ENCODE data around the gene NOD2. TPM values are rescaled to one million over a fixed set of nuclear protein-coding genes. Genes with fewer than 3 reads are reported as not detected.

Gene NOD2
- total and polyA plus RNA-seq, 2 experiments from 2014 or later = 0.27 to 0.66 TPM

DNA sequence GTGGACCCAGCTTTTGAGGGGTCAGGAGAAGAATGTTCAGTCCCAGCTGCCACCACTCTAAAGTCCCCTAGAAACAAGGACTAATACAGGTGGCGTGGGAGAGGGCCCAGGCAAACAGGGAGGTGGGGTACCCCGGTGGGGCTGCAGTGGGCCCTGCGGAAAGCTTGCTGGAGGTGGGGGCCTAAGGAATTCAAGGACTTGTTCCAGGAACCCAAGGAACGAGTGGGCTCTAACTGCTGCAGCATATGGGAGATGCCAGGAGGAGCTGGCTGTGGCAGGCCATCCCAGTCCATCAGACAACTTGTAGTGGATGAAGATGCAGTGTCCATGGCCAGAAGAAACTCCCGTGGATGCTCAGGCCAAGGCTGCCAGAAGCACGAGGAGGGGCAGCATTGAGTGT, 22.9 kb upstream of the NOD2 start:
- ATAC-seq = no peak
- Histone ChIP-seq H4K20me1 (replicated peaks; ENCODE audit: insufficient read depth) (no peaks in the 10 kb centered on the region), H3K36me3 (ENCODE audit: insufficient read depth) (no peaks in the 10 kb centered on the region), H3K4me2 (no peak overlapping the region), H3K27ac (ENCODE audit: low read depth) (no peak overlapping the region), H2AFZ (no peak overlapping the region), H3K4me3 (no peak overlapping the region), H3K27me3 (ENCODE audit: insufficient read depth) (peaks cover 5% of the 10 kb centered on the region; the same call in 1 of the 2 replicates), H3K4me1 (ENCODE audit: insufficient read depth) (no peaks in the 10 kb centered on the region), H3F3A (replicated peaks; ENCODE audit: low read depth) (no peaks in the 10 kb centered on the region), H3K79me2 (replicated peaks; ENCODE audit: insufficient read depth) (no peaks in the 10 kb centered on the region), H3K9me2 (ENCODE audit: insufficient read depth) (no peaks in the 10 kb centered on the region)
- Mint-ChIP-seq H3K9me3 (peaks cover 30% of the 10 kb centered on the region), H3K27me3 (ENCODE audit: insufficient read depth, low read depth, poor library complexity) (peaks cover 5% of the 10 kb centered on the region), H3K4me1 (peaks cover 10% of the 10 kb centered on the region), H3K27ac (no peak overlapping the region), H3K36me3 (ENCODE audit: low read depth) (peaks cover 22% of the 10 kb centered on the region), H3K4me3 (no peak overlapping the region)
- TF ChIP-seq JUNB (IDR thresholded peaks at IDR 0.05; ENCODE audit: unreplicated experiment) (no peak), STAT1 (IDR thresholded peaks at IDR 0.05; ENCODE audit: unreplicated experiment) (no peak), POLR2AphosphoS5 (IDR thresholded peaks at IDR 0.05; ENCODE audit: low read depth) (no peak), EZH2phosphoT487 (IDR thresholded peaks at IDR 0.05; ENCODE audit: unreplicated experiment) (no peak), NANOG (IDR thresholded peaks at IDR 0.05; ENCODE audit: borderline replicate concordance) (no peak), ZNF331 (CRISPR knock-in tag; IDR thresholded peaks at IDR 0.05; ENCODE audit: low read depth) (no peak), EZH2 (IDR thresholded peaks at IDR 0.05; ENCODE audit: low read depth, unreplicated experiment) (no peak), ZNF114 (CRISPR knock-in tag; IDR thresholded peaks at IDR 0.05) (no peak), CREB1 (CRISPR knock-in tag; IDR thresholded peaks at IDR 0.05; ENCODE audit: low read depth) (no peak)
- TF ChIP-seq, protein P1, sequence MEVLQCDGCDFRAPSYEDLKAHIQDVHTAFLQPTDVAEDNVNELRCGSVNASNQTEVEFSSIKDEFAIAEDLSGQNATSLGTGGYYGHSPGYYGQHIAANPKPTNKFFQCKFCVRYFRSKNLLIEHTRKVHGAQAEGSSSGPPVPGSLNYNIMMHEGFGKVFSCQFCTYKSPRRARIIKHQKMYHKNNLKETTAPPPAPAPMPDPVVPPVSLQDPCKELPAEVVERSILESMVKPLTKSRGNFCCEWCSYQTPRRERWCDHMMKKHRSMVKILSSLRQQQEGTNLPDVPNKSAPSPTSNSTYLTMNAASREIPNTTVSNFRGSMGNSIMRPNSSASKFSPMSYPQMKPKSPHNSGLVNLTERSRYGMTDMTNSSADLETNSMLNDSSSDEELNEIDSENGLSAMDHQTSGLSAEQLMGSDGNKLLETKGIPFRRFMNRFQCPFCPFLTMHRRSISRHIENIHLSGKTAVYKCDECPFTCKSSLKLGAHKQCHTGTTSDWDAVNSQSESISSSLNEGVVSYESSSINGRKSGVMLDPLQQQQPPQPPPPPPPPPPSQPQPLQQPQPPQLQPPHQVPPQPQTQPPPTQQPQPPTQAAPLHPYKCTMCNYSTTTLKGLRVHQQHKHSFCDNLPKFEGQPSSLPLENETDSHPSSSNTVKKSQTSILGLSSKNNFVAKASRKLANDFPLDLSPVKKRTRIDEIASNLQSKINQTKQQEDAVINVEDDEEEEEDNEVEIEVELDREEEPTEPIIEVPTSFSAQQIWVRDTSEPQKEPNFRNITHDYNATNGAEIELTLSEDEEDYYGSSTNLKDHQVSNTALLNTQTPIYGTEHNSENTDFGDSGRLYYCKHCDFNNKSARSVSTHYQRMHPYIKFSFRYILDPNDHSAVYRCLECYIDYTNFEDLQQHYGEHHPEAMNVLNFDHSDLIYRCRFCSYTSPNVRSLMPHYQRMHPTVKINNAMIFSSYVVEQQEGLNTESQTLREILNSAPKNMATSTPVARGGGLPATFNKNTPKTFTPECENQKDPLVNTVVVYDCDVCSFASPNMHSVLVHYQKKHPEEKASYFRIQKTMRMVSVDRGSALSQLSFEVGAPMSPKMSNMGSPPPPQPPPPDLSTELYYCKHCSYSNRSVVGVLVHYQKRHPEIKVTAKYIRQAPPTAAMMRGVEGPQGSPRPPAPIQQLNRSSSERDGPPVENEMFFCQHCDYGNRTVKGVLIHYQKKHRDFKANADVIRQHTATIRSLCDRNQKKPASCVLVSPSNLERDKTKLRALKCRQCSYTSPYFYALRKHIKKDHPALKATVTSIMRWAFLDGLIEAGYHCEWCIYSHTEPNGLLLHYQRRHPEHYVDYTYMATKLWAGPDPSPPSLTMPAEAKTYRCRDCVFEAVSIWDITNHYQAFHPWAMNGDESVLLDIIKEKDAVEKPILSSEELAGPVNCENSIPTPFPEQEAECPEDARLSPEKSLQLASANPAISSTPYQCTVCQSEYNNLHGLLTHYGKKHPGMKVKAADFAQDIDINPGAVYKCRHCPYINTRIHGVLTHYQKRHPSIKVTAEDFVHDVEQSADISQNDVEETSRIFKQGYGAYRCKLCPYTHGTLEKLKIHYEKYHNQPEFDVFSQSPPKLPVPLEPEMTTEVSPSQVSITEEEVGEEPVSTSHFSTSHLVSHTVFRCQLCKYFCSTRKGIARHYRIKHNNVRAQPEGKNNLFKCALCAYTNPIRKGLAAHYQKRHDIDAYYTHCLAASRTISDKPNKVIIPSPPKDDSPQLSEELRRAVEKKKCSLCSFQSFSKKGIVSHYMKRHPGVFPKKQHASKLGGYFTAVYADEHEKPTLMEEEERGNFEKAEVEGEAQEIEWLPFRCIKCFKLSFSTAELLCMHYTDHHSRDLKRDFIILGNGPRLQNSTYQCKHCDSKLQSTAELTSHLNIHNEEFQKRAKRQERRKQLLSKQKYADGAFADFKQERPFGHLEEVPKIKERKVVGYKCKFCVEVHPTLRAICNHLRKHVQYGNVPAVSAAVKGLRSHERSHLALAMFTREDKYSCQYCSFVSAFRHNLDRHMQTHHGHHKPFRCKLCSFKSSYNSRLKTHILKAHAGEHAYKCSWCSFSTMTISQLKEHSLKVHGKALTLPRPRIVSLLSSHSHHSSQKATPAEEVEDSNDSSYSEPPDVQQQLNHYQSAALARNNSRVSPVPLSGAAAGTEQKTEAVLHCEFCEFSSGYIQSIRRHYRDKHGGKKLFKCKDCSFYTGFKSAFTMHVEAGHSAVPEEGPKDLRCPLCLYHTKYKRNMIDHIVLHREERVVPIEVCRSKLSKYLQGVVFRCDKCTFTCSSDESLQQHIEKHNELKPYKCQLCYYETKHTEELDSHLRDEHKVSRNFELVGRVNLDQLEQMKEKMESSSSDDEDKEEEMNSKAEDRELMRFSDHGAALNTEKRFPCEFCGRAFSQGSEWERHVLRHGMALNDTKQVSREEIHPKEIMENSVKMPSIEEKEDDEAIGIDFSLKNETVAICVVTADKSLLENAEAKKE (CRISPR knock-in tag; IDR thresholded peaks at IDR 0.05) = no peak
- TF ChIP-seq, protein P2, sequence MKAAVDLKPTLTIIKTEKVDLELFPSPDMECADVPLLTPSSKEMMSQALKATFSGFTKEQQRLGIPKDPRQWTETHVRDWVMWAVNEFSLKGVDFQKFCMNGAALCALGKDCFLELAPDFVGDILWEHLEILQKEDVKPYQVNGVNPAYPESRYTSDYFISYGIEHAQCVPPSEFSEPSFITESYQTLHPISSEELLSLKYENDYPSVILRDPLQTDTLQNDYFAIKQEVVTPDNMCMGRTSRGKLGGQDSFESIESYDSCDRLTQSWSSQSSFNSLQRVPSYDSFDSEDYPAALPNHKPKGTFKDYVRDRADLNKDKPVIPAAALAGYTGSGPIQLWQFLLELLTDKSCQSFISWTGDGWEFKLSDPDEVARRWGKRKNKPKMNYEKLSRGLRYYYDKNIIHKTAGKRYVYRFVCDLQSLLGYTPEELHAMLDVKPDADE (IDR thresholded peaks at IDR 0.05) = no peak
- TF ChIP-seq, protein P3, sequence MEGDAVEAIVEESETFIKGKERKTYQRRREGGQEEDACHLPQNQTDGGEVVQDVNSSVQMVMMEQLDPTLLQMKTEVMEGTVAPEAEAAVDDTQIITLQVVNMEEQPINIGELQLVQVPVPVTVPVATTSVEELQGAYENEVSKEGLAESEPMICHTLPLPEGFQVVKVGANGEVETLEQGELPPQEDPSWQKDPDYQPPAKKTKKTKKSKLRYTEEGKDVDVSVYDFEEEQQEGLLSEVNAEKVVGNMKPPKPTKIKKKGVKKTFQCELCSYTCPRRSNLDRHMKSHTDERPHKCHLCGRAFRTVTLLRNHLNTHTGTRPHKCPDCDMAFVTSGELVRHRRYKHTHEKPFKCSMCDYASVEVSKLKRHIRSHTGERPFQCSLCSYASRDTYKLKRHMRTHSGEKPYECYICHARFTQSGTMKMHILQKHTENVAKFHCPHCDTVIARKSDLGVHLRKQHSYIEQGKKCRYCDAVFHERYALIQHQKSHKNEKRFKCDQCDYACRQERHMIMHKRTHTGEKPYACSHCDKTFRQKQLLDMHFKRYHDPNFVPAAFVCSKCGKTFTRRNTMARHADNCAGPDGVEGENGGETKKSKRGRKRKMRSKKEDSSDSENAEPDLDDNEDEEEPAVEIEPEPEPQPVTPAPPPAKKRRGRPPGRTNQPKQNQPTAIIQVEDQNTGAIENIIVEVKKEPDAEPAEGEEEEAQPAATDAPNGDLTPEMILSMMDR (conservative IDR thresholded peaks at IDR 0.05; ENCODE audit: low read depth in 2 of 2) = no peak
- TF ChIP-seq, protein P4, sequence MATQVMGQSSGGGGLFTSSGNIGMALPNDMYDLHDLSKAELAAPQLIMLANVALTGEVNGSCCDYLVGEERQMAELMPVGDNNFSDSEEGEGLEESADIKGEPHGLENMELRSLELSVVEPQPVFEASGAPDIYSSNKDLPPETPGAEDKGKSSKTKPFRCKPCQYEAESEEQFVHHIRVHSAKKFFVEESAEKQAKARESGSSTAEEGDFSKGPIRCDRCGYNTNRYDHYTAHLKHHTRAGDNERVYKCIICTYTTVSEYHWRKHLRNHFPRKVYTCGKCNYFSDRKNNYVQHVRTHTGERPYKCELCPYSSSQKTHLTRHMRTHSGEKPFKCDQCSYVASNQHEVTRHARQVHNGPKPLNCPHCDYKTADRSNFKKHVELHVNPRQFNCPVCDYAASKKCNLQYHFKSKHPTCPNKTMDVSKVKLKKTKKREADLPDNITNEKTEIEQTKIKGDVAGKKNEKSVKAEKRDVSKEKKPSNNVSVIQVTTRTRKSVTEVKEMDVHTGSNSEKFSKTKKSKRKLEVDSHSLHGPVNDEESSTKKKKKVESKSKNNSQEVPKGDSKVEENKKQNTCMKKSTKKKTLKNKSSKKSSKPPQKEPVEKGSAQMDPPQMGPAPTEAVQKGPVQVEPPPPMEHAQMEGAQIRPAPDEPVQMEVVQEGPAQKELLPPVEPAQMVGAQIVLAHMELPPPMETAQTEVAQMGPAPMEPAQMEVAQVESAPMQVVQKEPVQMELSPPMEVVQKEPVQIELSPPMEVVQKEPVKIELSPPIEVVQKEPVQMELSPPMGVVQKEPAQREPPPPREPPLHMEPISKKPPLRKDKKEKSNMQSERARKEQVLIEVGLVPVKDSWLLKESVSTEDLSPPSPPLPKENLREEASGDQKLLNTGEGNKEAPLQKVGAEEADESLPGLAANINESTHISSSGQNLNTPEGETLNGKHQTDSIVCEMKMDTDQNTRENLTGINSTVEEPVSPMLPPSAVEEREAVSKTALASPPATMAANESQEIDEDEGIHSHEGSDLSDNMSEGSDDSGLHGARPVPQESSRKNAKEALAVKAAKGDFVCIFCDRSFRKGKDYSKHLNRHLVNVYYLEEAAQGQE (IDR thresholded peaks at IDR 0.05; ENCODE audit: unreplicated experiment) = no peak
- DNase-seq (ENCODE audit: low spot score) = no peak
